Trophoblast cell (in vitro differentiated cells and primary cell): ENCODE measurements around the gene CNPPD1.

Experiments
- DNase-seq, 2 donors: peaks; one replicate each; pipeline ENCODE4 v3.0.0-alpha.2; 2016
- H2AFZ ChIP-seq: 2 replicates; pipeline ENCODE4 v1.6.1; 2013; ENCODE audit warnings: low read length, moderate library complexity, mild to moderate bottlenecking; ENCODE audit not compliant: insufficient read depth, poor library complexity
- H2AK5ac ChIP-seq: 2 replicates; pipeline ENCODE4 v1.6.1; 2013; ENCODE audit warnings: mild to moderate bottlenecking, low read length
- H2BK120ac ChIP-seq: 2 replicates; pipeline ENCODE4 v1.6.1; 2013; ENCODE audit warnings: low read length, mild to moderate bottlenecking, moderate library complexity; ENCODE audit not compliant: insufficient read depth, poor library complexity
- H2BK12ac ChIP-seq: 2 replicates; pipeline ENCODE4 v1.6.1; 2013; ENCODE audit warnings: mild to moderate bottlenecking, low read length, moderate library complexity
- H2BK5ac ChIP-seq: 2 replicates; pipeline ENCODE4 v1.6.1; 2013; ENCODE audit warnings: low read length, low read depth, moderate library complexity, mild to moderate bottlenecking; ENCODE audit not compliant: poor library complexity
- H3K14ac ChIP-seq: 2 replicates; pipeline ENCODE4 v1.6.1; 2013; ENCODE audit warnings: mild to moderate bottlenecking, low read length
- H3K18ac ChIP-seq: 2 replicates; pipeline ENCODE4 v1.6.1; 2013; ENCODE audit warnings: mild to moderate bottlenecking, low read length
- H3K23ac ChIP-seq: 2 replicates; pipeline ENCODE4 v1.6.1; 2013; ENCODE audit warnings: low read length
- H3K27ac ChIP-seq: 2 replicates; pipeline ENCODE4 v1.5.1; 2013; ENCODE audit warnings: low read depth, mild to moderate bottlenecking, inconsistent platforms, low read length, moderate library complexity
- H3K27me3 ChIP-seq: 2 replicates; pipeline ENCODE4 v1.6.1; 2013; ENCODE audit warnings: inconsistent platforms, mild to moderate bottlenecking, low read length, moderate library complexity; ENCODE audit not compliant: insufficient read depth
- H3K36me3 ChIP-seq, 2 experiments: 1 replicate in 1 of 2; 2 replicates in 1 of 2; pipeline ENCODE4 v1.6.1; 2013; ENCODE audit warnings: low read length in 2 of 2, mild to moderate bottlenecking in 2 of 2, moderate library complexity in 1 of 2; ENCODE audit not compliant: insufficient read depth in 2 of 2, control insufficient read depth in 1 of 2
- H3K4ac ChIP-seq: 2 replicates; pipeline ENCODE4 v1.6.1; 2013; ENCODE audit warnings: low read depth, mild to moderate bottlenecking, low read length, moderate library complexity
- H3K4me1 ChIP-seq, 2 experiments: 1 replicate in 1 of 2; 2 replicates in 1 of 2; pipeline ENCODE4 v1.6.1; 2013; ENCODE audit warnings: low read length in 2 of 2, mild to moderate bottlenecking in 2 of 2, moderate library complexity in 1 of 2; ENCODE audit not compliant: insufficient read depth in 2 of 2, control insufficient read depth in 1 of 2
- H3K4me2 ChIP-seq: 2 replicates; pipeline ENCODE4 v1.6.1; 2013; ENCODE audit warnings: inconsistent platforms, mild to moderate bottlenecking, low read length, moderate library complexity
- H3K4me3 ChIP-seq: 2 replicates; pipeline ENCODE4 v1.5.1; 2013; ENCODE audit warnings: mild to moderate bottlenecking, low read depth, low read length, inconsistent platforms
- H3K79me1 ChIP-seq: one replicate; pipeline ENCODE4 v1.6.1; 2013; ENCODE audit warnings: low read length
- H3K79me2 ChIP-seq: 2 replicates; pipeline ENCODE4 v1.6.1; 2013; ENCODE audit warnings: low read length, mild to moderate bottlenecking; ENCODE audit not compliant: control insufficient read depth, insufficient read depth, poor library complexity
- H3K9ac ChIP-seq: 2 replicates; pipeline ENCODE4 v1.6.1; 2013; ENCODE audit warnings: mild to moderate bottlenecking, low read length
- H3K9me3 ChIP-seq: 2 replicates; pipeline ENCODE4 v1.6.1; 2013; ENCODE audit warnings: low read depth, mild to moderate bottlenecking, control low read depth, inconsistent platforms, low read length; ENCODE audit not compliant: insufficient read depth
- H4K12ac ChIP-seq: 2 replicates; pipeline ENCODE4 v1.6.1; 2013; ENCODE audit warnings: low read depth, mild to moderate bottlenecking, low read length, moderate library complexity
- H4K8ac ChIP-seq: 2 replicates; pipeline ENCODE4 v1.6.1; 2013; ENCODE audit warnings: low read depth, mild to moderate bottlenecking, low read length, moderate library complexity
- H4K91ac ChIP-seq: one replicate; pipeline ENCODE4 v1.6.1; 2013; ENCODE audit warnings: low read depth, mild to moderate bottlenecking, low read length, moderate library complexity
- WGBS: extraction: QIAGEN DNeasy Blood & Tissue Kit; methylation state at CpG from one replicate; pipeline ENCODE4 v1.1.7; 2013; ENCODE audit warnings: missing lambda C conversion rate; ENCODE audit not compliant: insufficient read length, insufficient coverage; ENCODE audit errors: extremely low coverage; 5-methylcytosine and 5-hydroxymethylcytosine counted together

CNPPD1 gene

DNA sequence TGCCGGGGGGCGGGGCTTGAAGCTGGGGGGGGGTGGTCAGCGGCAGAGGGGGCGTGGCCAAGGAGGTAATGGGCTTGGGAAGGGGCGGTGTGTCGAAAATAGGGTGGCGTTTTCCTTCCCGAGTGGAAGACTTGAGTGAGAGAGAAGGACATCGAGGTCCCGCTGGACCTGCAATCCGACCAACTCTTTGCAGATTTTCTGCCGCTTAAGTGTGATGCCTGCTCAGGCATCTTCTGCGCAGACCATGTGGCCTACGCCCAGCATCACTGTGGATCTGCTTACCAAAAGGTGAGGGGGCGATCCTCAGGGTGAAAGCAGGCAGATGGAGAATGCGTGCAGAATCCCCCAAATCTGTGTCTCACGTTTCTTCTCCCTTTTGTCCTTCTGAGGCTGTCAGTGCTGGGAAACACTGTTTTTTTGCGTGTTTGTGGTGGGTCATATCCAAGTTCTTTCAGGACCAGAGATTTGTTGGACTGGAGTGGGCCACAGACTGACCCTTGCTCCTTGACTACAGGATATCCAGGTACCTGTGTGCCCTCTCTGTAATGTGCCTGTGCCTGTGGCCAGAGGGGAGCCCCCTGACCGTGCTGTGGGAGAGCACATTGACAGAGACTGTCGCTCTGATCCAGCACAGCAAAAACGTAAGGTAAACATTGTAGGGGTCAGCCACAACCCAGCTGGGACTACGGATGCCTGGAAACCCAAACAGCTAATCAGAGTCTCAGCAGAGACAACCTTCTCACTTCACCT, 30.6 kb upstream of the CNPPD1 start:
- Histone ChIP-seq H4K12ac (peak overlapping the region; percentile 41), H4K8ac (peak overlapping the region; percentile 70), H2AFZ (peak overlapping the region; percentile 82), H3K4me3 (peak overlapping the region; percentile 62), H3K27ac (peak overlapping the region; percentile 7), H3K4me1 (peaks cover 2 to 4% of the 10 kb centered on the region in 2 experiments), H3K23ac (no peak overlapping the region), H3K4me2 (peak overlapping the region; percentile 67), H3K4ac (no peak overlapping the region), H3K9me3 (no peaks in the 10 kb centered on the region), H4K91ac (peak overlapping the region; percentile 56), H3K27me3 (no peaks in the 10 kb centered on the region), H3K36me3 (peaks cover 32 to 37% of the 10 kb centered on the region in 2 experiments), H2BK120ac (no peak overlapping the region), H3K9ac (peak overlapping the region; percentile 52), H3K79me2 (peaks cover 5% of the 10 kb centered on the region), H3K18ac (peak overlapping the region; percentile 68), H2BK5ac (no peak overlapping the region), H3K14ac (peak overlapping the region; percentile 55), H3K79me1 (peaks cover 5% of the 10 kb centered on the region), H2BK12ac (peak overlapping the region; percentile 35), H2AK5ac (peak overlapping the region; percentile 80)
- DNase-seq: no peak
- no CpG with 5 or more reads among the region's 22 CpGs for WGBS

DNA sequence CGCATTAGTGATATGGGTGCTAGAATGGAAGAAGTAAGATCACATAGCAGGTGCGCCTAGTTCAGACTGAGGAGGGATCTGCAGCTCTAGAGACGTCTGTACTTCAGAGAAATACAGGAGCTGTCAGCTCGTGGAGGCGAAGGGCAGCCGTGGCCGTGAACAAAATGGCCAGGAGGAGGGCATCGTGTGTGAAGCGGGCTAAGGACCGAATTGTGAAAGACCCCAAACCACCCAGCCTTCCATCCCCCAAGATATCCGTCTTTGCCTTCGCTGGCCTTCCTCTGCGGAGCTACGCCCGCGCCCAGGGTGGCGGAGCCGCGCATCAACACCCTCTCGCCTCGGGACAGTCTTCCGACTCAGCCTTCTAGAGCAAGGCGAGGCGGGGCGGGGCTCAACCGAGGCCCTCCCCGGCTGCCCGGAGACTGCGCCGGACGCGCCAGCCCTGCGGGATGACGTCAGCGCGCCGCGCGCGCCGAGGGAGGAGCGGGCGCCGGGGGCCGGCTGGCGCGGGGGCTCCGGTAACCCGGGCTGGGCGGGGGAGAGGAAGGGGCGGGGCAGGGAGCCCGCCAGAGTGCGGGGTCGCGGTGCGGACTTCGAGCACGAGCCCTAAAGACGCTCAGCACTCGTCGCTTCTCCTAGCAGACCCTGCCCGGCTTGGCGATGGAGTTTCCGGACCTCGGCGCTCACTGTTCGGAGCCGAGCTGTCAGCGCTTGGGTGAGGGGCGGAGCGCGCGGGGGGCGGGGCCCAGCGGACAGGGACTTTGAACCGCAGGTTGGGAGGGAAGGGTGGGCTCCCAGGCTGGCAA, 29.8 kb upstream of the CNPPD1 start, which contains the start of gene ZFAND2B:
Gene ZFAND2B (plus strand): TSS at position 455 of the 806 bp plus-strand sequence. CDS start 206 bp downstream, at position 661.
- Histone ChIP-seq H3K14ac (peak within 1 kb of the TSS; percentile 81), H3K4me1 (peaks cover 2 to 4% of the 10 kb centered on the region in 2 experiments), H3K4me3 (peak within 1 kb of the TSS; percentile 92), H3K4ac (peak within 1 kb of the TSS; percentile 61), H3K9ac (peak within 1 kb of the TSS; percentile 94), H4K12ac (peak within 1 kb of the TSS; percentile 78), H3K79me2 (peaks cover 5% of the 10 kb centered on the region), H4K8ac (peak within 1 kb of the TSS; percentile 80), H2AK5ac (peak within 1 kb of the TSS; percentile 80), H3K27me3 (no peaks in the 10 kb centered on the region), H2BK120ac (peak within 1 kb of the TSS; percentile 88), H3K9me3 (no peaks in the 10 kb centered on the region), H3K79me1 (peaks cover 5% of the 10 kb centered on the region), H2AFZ (peak within 1 kb of the TSS; percentile 92), H3K4me2 (peak within 1 kb of the TSS; percentile 98), H4K91ac (peak within 1 kb of the TSS; percentile 87), H2BK5ac (peak within 1 kb of the TSS; percentile 45), H3K27ac (peak within 1 kb of the TSS; percentile 93), H2BK12ac (peak within 1 kb of the TSS; percentile 35), H3K18ac (peak within 1 kb of the TSS; percentile 85), H3K36me3 (peaks cover 31 to 33% of the 10 kb centered on the region in 2 experiments), H3K23ac (peak within 1 kb of the TSS; percentile 35)
- DNase-seq: peak; percentile 94 to 98
- WGBS: no CpG with 5 or more reads among the region's 76 CpGs

- peak overlapping the region; percentile 98 for H3K4me2 ChIP-seq
- peak overlapping the region; percentile 57 for H3K14ac ChIP-seq
- peaks cover 5% of the 10 kb centered on the region for H3K79me1 ChIP-seq
- peaks cover 5% of the 10 kb centered on the region for H3K79me2 ChIP-seq
- H3K23ac ChIP-seq: no peak overlapping the region
- H3K27ac ChIP-seq: no peak overlapping the region
- no peak overlapping the region for H2BK5ac ChIP-seq
- H4K12ac ChIP-seq: no peak overlapping the region
- no peaks in the 10 kb centered on the region for H3K9me3 ChIP-seq
- no peak overlapping the region for H3K18ac ChIP-seq
- no peaks in the 10 kb centered on the region for H3K27me3 ChIP-seq
- H4K8ac ChIP-seq: peak overlapping the region; percentile 80
- H2BK12ac ChIP-seq: no peak overlapping the region
- no peak for DNase-seq
- H3K4me3 ChIP-seq: peak overlapping the region; percentile 76
- peaks cover 2 to 4% of the 10 kb centered on the region in 2 experiments for H3K4me1 ChIP-seq
- peaks cover 29% of the 10 kb centered on the region in 2 experiments for H3K36me3 ChIP-seq
- H4K91ac ChIP-seq: peak overlapping the region; percentile 2
- H2BK120ac ChIP-seq: no peak overlapping the region
- no CpG with 5 or more reads among the region's 7 CpGs for WGBS
- peak overlapping the region; percentile 88 for H2AFZ ChIP-seq
- no peak overlapping the region for H3K9ac ChIP-seq
- H2AK5ac ChIP-seq: no peak overlapping the region
- H3K4ac ChIP-seq: no peak overlapping the region
Observed at GRCh38 chr2:219205981-219206327, 29.2 kb upstream of the CNPPD1 start.

DNA sequence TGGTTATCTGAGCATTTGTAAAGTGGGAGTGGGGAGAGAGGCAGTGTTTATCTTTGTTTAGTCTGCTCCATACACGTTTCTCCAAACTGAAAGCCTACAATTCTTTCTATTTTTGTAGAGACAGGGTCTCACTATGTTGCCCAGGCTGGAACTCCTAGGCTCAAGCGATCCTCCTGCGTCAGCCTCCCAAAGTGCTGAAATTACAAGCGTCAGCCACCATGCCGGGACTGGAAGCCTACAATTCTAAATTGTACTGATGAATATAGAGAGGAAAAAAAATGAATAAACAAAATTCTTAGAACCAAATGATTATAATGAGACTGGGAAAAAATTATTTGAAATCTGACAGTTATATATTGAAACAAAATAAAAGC, 28.4 kb upstream of the CNPPD1 start:
- Histone ChIP-seq H4K8ac (no peak overlapping the region), H2BK5ac (no peak overlapping the region), H3K18ac (no peak overlapping the region), H2AK5ac (no peak overlapping the region), H3K14ac (no peak overlapping the region), H3K27ac (no peak overlapping the region), H3K4me3 (no peak overlapping the region), H3K9me3 (no peaks in the 10 kb centered on the region), H4K91ac (no peak overlapping the region), H2AFZ (no peak overlapping the region), H3K23ac (no peak overlapping the region), H2BK12ac (no peak overlapping the region), H3K79me2 (peaks cover 5% of the 10 kb centered on the region), H3K9ac (no peak overlapping the region), H3K27me3 (no peaks in the 10 kb centered on the region), H3K79me1 (peaks cover 5% of the 10 kb centered on the region), H3K4me2 (no peak overlapping the region), H3K4me1 (peaks cover 2 to 4% of the 10 kb centered on the region in 2 experiments), H4K12ac (no peak overlapping the region), H3K4ac (no peak overlapping the region), H3K36me3 (peaks cover 21% of the 10 kb centered on the region in 2 experiments), H2BK120ac (no peak overlapping the region)
- no CpG with 5 or more reads among the region's 5 CpGs for WGBS
- no peak for DNase-seq
